ENCODE measurements around the gene PRCC. TPM values are rescaled to one million over a fixed set of nuclear protein-coding genes. Genes with fewer than 3 reads are reported as not detected.

The PRCC gene
- total RNA-seq, 1 donor from 2014 or later, result 56.0 TPM

DNA sequence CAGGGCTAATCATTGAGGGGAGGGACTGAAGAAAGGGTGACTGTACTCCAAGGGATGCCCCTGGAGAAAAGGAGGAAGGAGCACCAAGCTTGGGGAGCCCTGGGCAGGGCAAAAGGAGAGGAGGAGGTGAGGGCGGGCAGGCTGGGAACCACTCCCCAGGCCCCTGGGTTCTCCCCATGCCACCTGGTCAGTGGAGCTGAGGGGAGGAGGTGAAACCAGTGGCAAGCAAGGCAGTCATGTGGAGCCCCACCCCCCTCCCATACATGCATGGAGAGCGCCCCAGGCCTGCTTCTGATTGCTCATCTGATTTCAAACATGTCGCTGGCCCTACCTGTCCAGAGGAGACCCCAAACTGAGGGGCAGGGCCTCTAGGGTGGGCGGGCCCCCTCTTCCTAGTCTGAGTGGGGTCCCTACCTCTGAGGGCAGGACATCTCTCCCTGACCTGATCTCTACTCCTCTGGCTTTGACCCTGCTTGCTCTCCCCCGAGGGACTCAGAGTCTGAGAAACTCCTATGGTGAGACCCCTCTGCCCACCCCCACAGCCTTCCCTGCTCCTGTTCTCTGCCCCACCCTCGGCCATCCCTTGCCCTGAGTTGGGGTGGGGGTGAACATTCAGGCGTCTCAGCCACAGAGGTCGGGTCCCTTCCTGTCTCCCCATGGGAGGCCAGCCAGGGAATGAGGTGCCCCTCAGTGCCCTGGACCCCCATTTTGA, 73.0 kb downstream of the PRCC start:
- Histone ChIP-seq H3K27me3 (ENCODE audit: control insufficient read depth, insufficient read depth, low read length) (peaks cover 59% of the 10 kb centered on the region), H3K4me3 (ENCODE audit: low read depth, low read length) (no peak overlapping the region), H3K36me3 (ENCODE audit: control insufficient read depth, insufficient read depth, low read length) (no peaks in the 10 kb centered on the region)
- TF ChIP-seq, protein P1, sequence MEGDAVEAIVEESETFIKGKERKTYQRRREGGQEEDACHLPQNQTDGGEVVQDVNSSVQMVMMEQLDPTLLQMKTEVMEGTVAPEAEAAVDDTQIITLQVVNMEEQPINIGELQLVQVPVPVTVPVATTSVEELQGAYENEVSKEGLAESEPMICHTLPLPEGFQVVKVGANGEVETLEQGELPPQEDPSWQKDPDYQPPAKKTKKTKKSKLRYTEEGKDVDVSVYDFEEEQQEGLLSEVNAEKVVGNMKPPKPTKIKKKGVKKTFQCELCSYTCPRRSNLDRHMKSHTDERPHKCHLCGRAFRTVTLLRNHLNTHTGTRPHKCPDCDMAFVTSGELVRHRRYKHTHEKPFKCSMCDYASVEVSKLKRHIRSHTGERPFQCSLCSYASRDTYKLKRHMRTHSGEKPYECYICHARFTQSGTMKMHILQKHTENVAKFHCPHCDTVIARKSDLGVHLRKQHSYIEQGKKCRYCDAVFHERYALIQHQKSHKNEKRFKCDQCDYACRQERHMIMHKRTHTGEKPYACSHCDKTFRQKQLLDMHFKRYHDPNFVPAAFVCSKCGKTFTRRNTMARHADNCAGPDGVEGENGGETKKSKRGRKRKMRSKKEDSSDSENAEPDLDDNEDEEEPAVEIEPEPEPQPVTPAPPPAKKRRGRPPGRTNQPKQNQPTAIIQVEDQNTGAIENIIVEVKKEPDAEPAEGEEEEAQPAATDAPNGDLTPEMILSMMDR (IDR thresholded peaks at IDR 0.05; ENCODE audit: insufficient read depth, low read length, poor library complexity, severe bottlenecking), result no peak
- DNase-seq (ENCODE audit: low read depth), result no peak

DNA sequence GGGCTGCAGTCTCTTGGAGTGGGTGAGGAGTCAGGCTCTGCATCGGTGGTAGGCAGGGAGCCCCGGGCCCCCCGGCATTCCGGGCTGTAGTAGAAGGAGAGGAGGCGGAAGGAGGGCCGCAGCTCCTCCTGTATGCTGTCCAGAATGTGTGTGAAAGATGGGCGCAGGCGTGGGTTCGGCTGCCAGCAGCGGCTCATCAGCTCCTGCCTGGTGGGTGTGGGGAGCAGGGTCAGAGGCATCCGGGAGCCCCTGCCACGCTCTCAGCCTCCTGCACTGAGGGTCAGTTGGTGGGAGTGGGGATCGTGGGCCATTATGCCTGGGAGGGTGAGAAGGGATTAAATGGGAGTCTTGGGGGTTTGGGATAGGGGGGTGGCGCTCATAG, 73.6 kb downstream of the PRCC start:
- peaks cover 62% of the 10 kb centered on the region for H3K27me3 ChIP-seq (ENCODE audit: control insufficient read depth, insufficient read depth, low read length)
- DNase-seq (ENCODE audit: low read depth), result no peak
- TF ChIP-seq, protein P1 (IDR thresholded peaks at IDR 0.05; ENCODE audit: insufficient read depth, low read length, poor library complexity, severe bottlenecking), result no peak

DNA sequence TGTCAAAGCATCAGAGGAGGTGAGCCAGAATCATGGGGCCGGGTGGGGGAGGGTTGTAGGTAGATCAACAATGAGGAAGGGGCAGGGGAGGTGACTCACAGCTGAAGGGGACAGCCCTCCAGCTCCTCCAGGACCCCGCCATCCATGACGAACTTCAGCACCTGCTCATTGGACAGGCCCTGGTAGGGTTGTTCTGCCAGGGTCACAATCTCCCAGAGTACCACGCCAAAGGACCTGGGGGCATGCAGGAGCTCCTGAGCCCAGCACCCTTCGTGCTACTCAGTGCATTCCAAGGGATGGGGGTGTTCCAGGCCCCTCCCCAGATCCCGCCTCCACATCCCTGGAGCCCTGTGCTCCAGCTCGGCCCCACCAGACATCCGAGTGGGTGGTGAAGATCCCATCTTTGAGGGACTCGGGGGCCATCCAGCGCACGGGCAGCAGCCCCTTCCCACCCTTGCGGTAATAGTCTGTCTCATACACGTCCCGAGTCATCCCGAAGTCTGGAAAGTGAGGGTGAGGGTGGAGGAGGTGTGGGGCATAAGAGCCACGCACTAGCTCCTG, 74.0 kb downstream of the PRCC start:
- no peak for DNase-seq (ENCODE audit: low read depth)
- Histone ChIP-seq H3K36me3 (ENCODE audit: control insufficient read depth, insufficient read depth, low read length) (no peaks in the 10 kb centered on the region), H3K4me3 (ENCODE audit: low read depth, low read length) (no peak overlapping the region), H3K27me3 (ENCODE audit: control insufficient read depth, insufficient read depth, low read length) (peaks cover 62% of the 10 kb centered on the region)
- TF ChIP-seq, protein P1 (IDR thresholded peaks at IDR 0.05; ENCODE audit: insufficient read depth, low read length, poor library complexity, severe bottlenecking), result no peak

More for the DNA sequence above, 73.6 kb downstream of the PRCC start:
- no peaks in the 10 kb centered on the region for H3K36me3 ChIP-seq (ENCODE audit: control insufficient read depth, insufficient read depth, low read length)
- H3K4me3 ChIP-seq (ENCODE audit: low read depth, low read length), result no peak overlapping the region

DNA sequence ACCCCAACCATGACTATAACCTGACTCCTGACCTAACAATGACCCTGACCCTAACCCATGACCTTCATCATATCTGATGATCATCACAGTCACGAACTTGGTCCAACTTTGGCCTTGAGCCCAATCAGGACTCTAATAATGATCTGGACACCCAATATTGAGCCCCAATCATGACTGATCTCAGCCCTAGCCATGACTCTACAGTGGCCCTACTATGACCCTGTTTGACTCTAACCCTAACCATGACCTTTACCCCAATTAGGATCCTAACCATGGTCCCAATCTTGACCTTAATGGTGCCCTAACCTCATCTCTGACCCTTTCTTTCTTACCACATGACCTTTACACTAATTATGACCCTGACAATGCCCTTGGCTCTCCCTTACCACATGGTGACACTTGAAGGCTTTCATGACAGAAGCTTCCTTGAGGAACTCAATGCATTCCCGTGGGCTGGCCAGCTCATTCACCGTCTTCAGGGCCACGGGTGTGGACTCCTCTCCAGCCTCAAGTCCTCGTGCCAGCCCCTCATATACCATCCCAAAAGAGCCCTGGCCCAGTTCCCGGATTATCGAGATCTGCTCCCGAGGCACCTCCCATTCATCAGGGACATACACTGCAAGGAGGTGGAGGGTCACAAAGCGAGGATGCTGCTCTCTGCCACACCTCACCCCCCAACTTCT, 75.4 kb downstream of the PRCC start:
- Histone ChIP-seq H3K4me3 (ENCODE audit: low read depth, low read length) (no peak overlapping the region), H3K27me3 (ENCODE audit: control insufficient read depth, insufficient read depth, low read length) (peaks cover 62% of the 10 kb centered on the region), H3K36me3 (ENCODE audit: control insufficient read depth, insufficient read depth, low read length) (no peaks in the 10 kb centered on the region)
- no peak for DNase-seq (ENCODE audit: low read depth)
- TF ChIP-seq, protein P1 (IDR thresholded peaks at IDR 0.05; ENCODE audit: insufficient read depth, low read length, poor library complexity, severe bottlenecking), result no peak

DNA sequence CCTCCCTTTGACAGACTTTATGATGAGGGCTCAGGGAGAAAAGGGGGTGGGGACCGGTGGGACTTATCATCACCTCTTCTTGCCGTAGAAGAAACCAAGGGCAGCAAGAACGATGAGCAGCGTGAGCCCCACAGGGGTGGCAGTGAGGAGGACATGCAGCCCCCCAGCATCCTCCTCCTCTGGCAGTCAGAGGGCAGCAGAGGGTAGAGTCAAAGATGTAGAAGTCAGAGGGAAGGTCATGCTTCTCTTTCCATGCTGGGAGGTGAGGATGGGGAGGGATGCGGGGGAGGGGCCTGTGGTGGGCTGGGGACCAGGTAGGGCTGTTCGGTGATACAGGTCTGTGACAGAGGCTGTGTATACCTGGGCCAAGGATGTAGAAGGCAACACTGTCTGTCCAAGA, 76.8 kb downstream of the PRCC start:
- TF ChIP-seq, protein P1 (IDR thresholded peaks at IDR 0.05; ENCODE audit: insufficient read depth, low read length, poor library complexity, severe bottlenecking), result no peak
- Histone ChIP-seq H3K4me3 (ENCODE audit: low read depth, low read length) (no peak overlapping the region), H3K36me3 (ENCODE audit: control insufficient read depth, insufficient read depth, low read length) (no peaks in the 10 kb centered on the region), H3K27me3 (ENCODE audit: control insufficient read depth, insufficient read depth, low read length) (peaks cover 71% of the 10 kb centered on the region)
- no peak for DNase-seq (ENCODE audit: low read depth)
